ENCODE measurements around the gene MUC22. TPM values are rescaled to one million over a fixed set of nuclear protein-coding genes. Genes with fewer than 3 reads are reported as not detected.

Gene MUC22
- total RNA-seq, 1 donor from 2014 or later = 0.06 TPM

GRCh38 chr6:31053873-31054272, 43.6 kb downstream of the MUC22 start:
- no peak for DNase-seq (ENCODE audit: low read depth)
- H3K4me3 ChIP-seq (ENCODE audit: low read depth, low read length) = no peak overlapping the region
- no peak for TF ChIP-seq CTCF (conservative IDR thresholded peaks at IDR 0.05; ENCODE audit: low read depth, low read length)

- no peak for TF ChIP-seq CTCF (conservative IDR thresholded peaks at IDR 0.05; ENCODE audit: low read depth, low read length)
- no peak overlapping the region for H3K4me3 ChIP-seq (ENCODE audit: low read depth, low read length)
- no peak for DNase-seq (ENCODE audit: low read depth)
Measured at GRCh38 chr6:31055441-31055840, 45.2 kb downstream of the MUC22 start.

- no peak for DNase-seq (ENCODE audit: low read depth)
- TF ChIP-seq CTCF (conservative IDR thresholded peaks at IDR 0.05; ENCODE audit: low read depth, low read length) = no peak
- no peak overlapping the region for H3K4me3 ChIP-seq (ENCODE audit: low read depth, low read length)
Measured at GRCh38 chr6:31057426-31058003, 47.2 kb downstream of the MUC22 start.

GRCh38 chr6:31058128-31058894, 48.0 kb downstream of the MUC22 start:
- peak; percentile 60 for TF ChIP-seq CTCF (conservative IDR thresholded peaks at IDR 0.05; ENCODE audit: low read depth, low read length)

GRCh38 chr6:31060145-31060544, 49.9 kb downstream of the MUC22 start:
- DNase-seq (ENCODE audit: low read depth) = no peak
- no peak for TF ChIP-seq CTCF (conservative IDR thresholded peaks at IDR 0.05; ENCODE audit: low read depth, low read length)
- H3K4me3 ChIP-seq (ENCODE audit: low read depth, low read length) = no peak overlapping the region

More at GRCh38 chr6:31058128-31058894, 48.0 kb downstream of the MUC22 start:
- peak; percentile 85 for DNase-seq (ENCODE audit: low read depth)
- no peak overlapping the region for H3K4me3 ChIP-seq (ENCODE audit: low read depth, low read length)

- TF ChIP-seq CTCF (conservative IDR thresholded peaks at IDR 0.05; ENCODE audit: low read depth, low read length) = no peak
- DNase-seq (ENCODE audit: low read depth) = no peak
- no peak overlapping the region for H3K4me3 ChIP-seq (ENCODE audit: low read depth, low read length)
Measured at GRCh38 chr6:31063906-31064435, 53.7 kb downstream of the MUC22 start.

All from epithelial cell of proximal tubule (primary cell).